ENCODE data around the gene ZER1. TPM values are rescaled to one million over a fixed set of nuclear protein-coding genes. Genes with fewer than 3 reads are reported as not detected.

The ZER1 gene
- total and polyA plus RNA-seq, 5 donors from 2014 or later, result 31.9 to 44.7 (median 38.1) TPM

DNA sequence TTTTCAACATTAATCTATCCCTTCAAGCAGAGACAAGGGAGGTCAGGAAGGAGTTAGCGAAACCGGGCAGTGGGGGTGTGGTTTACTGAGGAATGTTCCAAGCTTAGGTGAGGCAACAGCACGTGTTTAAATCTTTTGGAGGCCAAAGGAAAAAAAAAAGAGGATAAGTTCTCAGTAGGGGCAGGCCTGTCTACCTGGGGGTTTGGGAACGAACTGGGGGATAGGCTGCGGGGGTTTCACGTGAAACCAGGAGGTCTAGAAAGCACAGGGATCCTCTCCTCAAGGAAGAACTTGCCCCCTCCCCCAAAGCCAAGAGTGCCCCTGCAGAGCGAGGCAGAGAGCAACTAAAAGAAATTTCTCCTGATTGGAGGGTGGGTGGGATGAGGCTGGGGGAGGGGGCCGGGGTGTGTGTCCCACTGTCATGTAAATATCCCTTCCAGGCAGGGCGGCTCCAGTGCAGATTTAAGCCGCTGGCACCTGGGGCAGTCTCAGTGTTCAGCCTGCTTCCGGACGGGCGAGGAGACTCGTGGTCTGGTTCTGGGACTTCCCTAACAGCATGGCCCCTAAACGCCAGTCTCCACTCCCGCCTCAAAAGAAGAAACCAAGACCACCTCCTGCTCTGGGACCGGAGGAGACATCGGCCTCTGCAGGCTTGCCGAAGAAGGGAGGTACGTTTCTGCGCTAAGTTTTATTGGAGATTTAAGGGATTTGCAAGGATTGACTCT is 88.2 kb downstream of the ZER1 start:
- Mint-ChIP-seq H3K36me3 (no peaks in the 10 kb centered on the region), H3K27ac (peak overlapping the region; percentile 94 to 100 (median 97)), H3K9me3 (no peaks in the 10 kb centered on the region), H3K4me3 (peak overlapping the region; percentile 93 to 100 (median 98)), H3K4me1 (peaks cover 12 to 61% (median 38%) of the 10 kb centered on the region in 4 donors), H3K27me3 (peaks cover 4% of the 10 kb centered on the region)
- Histone ChIP-seq H3K27me3 (ENCODE audit: control insufficient read depth, insufficient read depth, low read length) (no peaks in the 10 kb centered on the region), H3K4me3 (ENCODE audit: low read depth, low read length) (peak overlapping the region; percentile 92), H3K27ac (ENCODE audit: insufficient read depth, low read length, poor library complexity, severe bottlenecking) (peak overlapping the region; percentile 83), H3K9me3 (ENCODE audit: control insufficient read depth in 2 of 2, low read length in 2 of 2) (no peaks in the 10 kb centered on the region), H3K36me3 (ENCODE audit: control insufficient read depth, insufficient read depth, low read length) (no peaks in the 10 kb centered on the region), H3K4me1 (ENCODE audit: control insufficient read depth, insufficient read depth, low read length, poor library complexity, severe bottlenecking) (peaks cover 50% of the 10 kb centered on the region)
- ATAC-seq (ENCODE audit: low read depth in 2 of 2), result no peak
- peak in 1 of 3 donors; percentile 55 for DNase-seq

Other genes starting within 250 kb of the ZER1 start
- gene SPTAN1, start 219.3 kb downstream of the ZER1 start, total RNA-seq, result 769 TPM
- 10 to 100 TPM; 79.8 to 86.2 (median 83.2) TPM for gene SPTAN1, start 219.3 kb downstream of the ZER1 start, polyA plus RNA-seq
- gene DYNC2I2, start 115.1 kb downstream of the ZER1 start, total RNA-seq, result 3.6 TPM
- 10 to 100 TPM in 1 of 4 donors, 1 to 10 TPM in 3; 2.3 to 10.2 (median 5.1) TPM for gene DYNC2I2, start 115.1 kb downstream of the ZER1 start, polyA plus RNA-seq
- 226 TPM for gene SET, start 82.7 kb downstream of the ZER1 start, total RNA-seq
- 100 to 1,000 TPM; 123 to 200 (median 154) TPM for gene SET, start 82.7 kb downstream of the ZER1 start, polyA plus RNA-seq
- 2.6 TPM for gene PKN3, start 69.4 kb downstream of the ZER1 start, total RNA-seq
- gene PKN3, start 69.4 kb downstream of the ZER1 start, polyA plus RNA-seq, result under 1 TPM in 3 of 4 donors, not detected in 1; 0.69 to 0.96 (median 0.70) TPM
- gene ZDHHC12, start 47.8 kb downstream of the ZER1 start, total RNA-seq, result 25.1 TPM
- gene ZDHHC12, start 47.8 kb downstream of the ZER1 start, polyA plus RNA-seq, result 10 to 100 TPM; 49.4 to 59.8 (median 54.3) TPM
- 24.3 TPM for gene TBC1D13, start 15.3 kb upstream of the ZER1 start, total RNA-seq
- gene TBC1D13, start 15.3 kb upstream of the ZER1 start, polyA plus RNA-seq, result 10 to 100 TPM; 13.3 to 18.8 (median 16.8) TPM
- 9.6 TPM for gene ENDOG, start 46.6 kb upstream of the ZER1 start, total RNA-seq
- gene ENDOG, start 46.6 kb upstream of the ZER1 start, polyA plus RNA-seq, result 10 to 100 TPM; 15.6 to 20.6 (median 19.2) TPM
- gene SPOUT1, start 57.9 kb upstream of the ZER1 start, total RNA-seq, result 36.1 TPM
- 10 to 100 TPM; 43.0 to 77.7 (median 62.6) TPM for gene SPOUT1, start 57.9 kb upstream of the ZER1 start, polyA plus RNA-seq
- gene KYAT1, start 110.0 kb upstream of the ZER1 start, total RNA-seq, result 8.2 TPM
- gene KYAT1, start 110.0 kb upstream of the ZER1 start, polyA plus RNA-seq, result 10 to 100 TPM; 11.3 to 15.7 (median 11.6) TPM
- gene LRRC8A, start 110.2 kb upstream of the ZER1 start, total RNA-seq, result 39.7 TPM
- 10 to 100 TPM; 29.3 to 35.0 (median 31.3) TPM for gene LRRC8A, start 110.2 kb upstream of the ZER1 start, polyA plus RNA-seq
- gene PHYHD1, start 149.1 kb upstream of the ZER1 start, total RNA-seq, result 0.52 TPM
- gene PHYHD1, start 149.1 kb upstream of the ZER1 start, polyA plus RNA-seq, result under 1 TPM in 2 of 4 donors, not detected in 2; 0.40 to 0.60 TPM
- 6.1 TPM for gene DOLK, start 175.7 kb upstream of the ZER1 start, total RNA-seq
- gene DOLK, start 175.7 kb upstream of the ZER1 start, polyA plus RNA-seq, result 10 to 100 TPM in 2 of 4 donors, 1 to 10 TPM in 2; 7.6 to 12.3 (median 9.7) TPM
- gene NUP188, start 175.8 kb upstream of the ZER1 start, total RNA-seq, result 74.3 TPM
- 10 to 100 TPM; 20.8 to 23.4 (median 21.8) TPM for gene NUP188, start 175.8 kb upstream of the ZER1 start, polyA plus RNA-seq

Data from CD4-positive, CD25-positive, alpha-beta regulatory T cell (primary cell).